Measurements from ENCODE around the gene GET4. TPM values are rescaled to one million over a fixed set of nuclear protein-coding genes. Genes with fewer than 3 reads are reported as not detected.

The GET4 gene
- total RNA-seq, 1 donor from 2014 or later: 38.2 TPM

- no peak for DNase-seq (ENCODE audit: low spot score)
Measured at GRCh38 chr7:897086-897485, 20.7 kb downstream of the GET4 start.

GRCh38 chr7:897771-898376 is 21.5 kb downstream of the GET4 start:
- DNase-seq (ENCODE audit: low spot score) (peak; percentile 64), ATAC-seq (peak; percentile 8)

More at GRCh38 chr7:897086-897485, 20.7 kb downstream of the GET4 start:
- ATAC-seq: no peak

- DNase-seq (ENCODE audit: low spot score): no peak
- ATAC-seq: no peak
Measured at GRCh38 chr7:898460-898854, 22.1 kb downstream of the GET4 start.

GRCh38 chr7:898855-899681 is 22.7 kb downstream of the GET4 start:
- DNase-seq (ENCODE audit: low spot score): no peak
- ATAC-seq: peak; percentile 39

DNA sequence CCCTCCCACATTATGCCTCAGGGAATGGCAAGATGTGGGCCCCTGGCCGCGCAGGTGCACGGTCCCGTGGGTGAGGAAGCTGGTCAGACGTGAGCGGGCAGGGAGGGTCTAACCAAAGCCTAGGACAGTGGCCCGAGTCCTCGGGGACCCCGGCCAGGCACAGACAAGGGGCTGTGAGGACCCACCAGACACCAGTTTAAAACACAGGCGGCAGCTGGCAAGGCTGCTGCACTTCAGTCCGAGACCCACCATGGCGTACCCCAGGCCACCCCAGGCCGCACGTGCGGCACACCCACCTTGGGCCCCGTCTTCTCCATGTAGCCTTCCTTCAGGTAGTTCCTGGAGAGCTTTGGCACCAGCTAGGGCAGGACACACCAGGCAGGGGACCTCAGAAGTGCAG is 23.5 kb downstream of the GET4 start:
- DNase-seq (ENCODE audit: low spot score) (no peak), ATAC-seq (no peak)

- ATAC-seq (no peak), DNase-seq (ENCODE audit: low spot score) (no peak)
Measured at GRCh38 chr7:900331-901040, 24.1 kb downstream of the GET4 start.

- ATAC-seq: peak; percentile 51
Measured at GRCh38 chr7:901041-901387, 24.7 kb downstream of the GET4 start.

DNA sequence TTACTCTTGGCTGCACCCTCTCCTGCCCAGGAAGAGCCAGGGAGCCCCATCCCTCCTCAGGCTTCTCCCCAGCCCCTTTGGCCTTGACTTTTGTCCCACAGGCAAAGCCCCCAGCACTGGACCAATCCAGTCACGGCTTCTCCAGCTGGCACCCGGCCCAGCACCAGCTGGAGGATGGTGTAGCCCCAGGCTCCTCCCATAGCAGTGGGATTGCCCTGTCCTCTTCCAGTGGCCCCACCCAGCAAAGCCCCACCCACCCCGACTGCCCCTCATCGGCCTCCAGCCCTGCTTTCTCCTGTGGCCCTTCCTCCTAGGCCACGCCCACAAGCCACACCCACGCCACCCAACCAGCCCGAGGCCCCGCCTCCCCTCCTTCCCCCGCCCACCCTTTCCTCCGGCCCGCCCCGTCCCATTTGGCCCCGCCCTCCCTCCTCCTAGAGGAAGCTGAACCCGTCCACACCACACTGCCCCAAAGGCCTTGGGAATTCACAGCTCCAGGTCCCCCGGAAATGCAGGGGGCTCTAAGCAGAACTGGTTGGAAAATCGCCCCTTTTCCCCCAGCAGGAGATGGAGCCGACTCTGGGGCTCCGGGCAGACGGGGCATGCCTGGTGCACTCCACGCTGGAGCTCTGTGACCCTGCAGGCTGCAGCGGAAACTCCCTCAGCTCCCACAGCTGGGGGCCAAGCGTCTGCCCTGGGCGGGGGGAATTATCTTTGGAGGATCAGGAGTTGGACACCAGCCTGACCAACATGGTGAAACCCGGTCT is 25.2 kb downstream of the GET4 start:
- ATAC-seq (peak; percentile 45), DNase-seq (ENCODE audit: low spot score) (peak; percentile 63)

More at GRCh38 chr7:901041-901387, 24.7 kb downstream of the GET4 start:
- no peak for DNase-seq (ENCODE audit: low spot score)

DNA sequence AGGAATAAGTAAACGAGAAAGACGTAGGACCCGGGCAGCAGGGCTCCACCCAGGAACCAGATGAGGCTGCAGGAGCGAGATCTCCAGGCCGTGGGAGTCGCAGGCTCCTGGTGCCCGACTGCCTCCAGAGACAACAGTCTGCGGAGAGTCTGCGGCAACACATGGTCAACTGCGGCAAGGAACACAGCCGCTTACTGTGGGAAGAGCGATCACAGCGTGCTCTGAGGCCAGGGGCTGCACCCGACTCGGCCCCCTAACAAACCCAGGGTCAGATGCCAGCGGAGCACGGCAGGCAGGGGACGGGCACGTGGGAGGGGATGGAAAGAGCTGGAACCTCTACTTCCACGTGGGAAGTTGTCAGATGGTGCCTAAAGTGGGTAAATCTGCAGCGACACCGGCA is 26.6 kb downstream of the GET4 start:
- ATAC-seq (no peak), DNase-seq (ENCODE audit: low spot score) (no peak)

DNA sequence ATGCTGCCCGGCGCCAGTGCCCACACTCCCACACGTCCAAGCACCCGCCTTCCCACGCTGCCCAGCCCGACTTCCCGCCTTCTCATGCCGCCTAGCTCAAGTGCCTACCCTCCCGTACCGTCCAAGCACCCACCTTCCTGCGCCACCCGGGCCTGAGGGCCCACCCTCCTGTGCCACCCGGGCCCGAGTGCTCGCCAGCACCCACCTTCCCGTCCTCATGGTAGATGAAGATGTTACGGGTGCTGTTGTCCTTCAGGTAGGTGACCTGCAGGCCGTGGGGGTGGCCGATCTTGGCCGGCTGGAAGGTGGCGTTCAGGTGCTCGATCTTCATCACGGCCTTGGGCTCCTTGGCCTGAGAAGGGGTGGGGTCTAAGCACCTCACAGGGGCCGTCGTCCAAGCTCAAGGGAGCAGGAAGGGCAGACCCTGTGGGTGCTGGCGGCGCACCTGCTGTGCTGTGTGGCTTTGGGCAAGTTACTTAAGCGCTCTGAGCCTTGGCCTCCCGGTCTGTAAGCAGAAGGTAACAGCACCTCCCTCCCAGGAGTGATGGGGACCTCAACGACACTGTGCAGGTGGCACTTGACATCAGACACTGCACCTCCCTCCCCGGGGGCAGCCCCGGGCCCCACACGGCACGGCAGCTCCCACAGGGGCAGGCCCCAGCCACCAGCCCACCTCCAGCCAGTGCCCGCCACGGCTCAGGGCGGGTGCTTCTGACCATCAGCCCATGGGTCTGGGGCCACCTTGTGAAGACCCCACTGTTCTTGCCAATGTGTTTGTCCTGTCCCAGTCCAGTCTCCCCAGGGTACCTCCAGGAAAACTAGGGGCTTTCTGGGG is 27.8 kb downstream of the GET4 start:
- DNase-seq (ENCODE audit: low spot score): no peak

GRCh38 chr7:904847-905246 is 28.5 kb downstream of the GET4 start:
- no peak for ATAC-seq

More for the DNA sequence above, 27.8 kb downstream of the GET4 start:
- no peak for ATAC-seq

DNA sequence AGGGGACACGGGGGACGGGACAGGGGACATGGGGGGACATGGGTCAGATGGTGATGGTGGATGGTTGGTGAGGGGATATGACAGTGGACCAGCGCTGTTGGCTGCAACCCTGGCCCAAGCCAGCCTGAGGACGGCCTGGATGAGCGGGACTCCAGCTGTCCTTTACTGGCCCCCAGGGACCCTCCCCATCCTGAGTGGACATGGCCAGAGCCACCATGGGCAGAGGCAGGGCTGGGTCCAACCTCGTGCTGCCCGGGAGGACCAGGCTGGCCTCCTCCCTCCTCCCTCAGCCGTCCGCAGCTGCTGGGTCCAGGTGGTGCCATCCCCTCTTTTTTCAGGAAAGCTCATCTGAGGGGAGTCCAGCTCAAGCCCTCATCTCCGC is 30.4 kb downstream of the GET4 start:
- no peak for DNase-seq (ENCODE audit: low spot score)

More at GRCh38 chr7:904847-905246, 28.5 kb downstream of the GET4 start:
- no peak for DNase-seq (ENCODE audit: low spot score)

DNA sequence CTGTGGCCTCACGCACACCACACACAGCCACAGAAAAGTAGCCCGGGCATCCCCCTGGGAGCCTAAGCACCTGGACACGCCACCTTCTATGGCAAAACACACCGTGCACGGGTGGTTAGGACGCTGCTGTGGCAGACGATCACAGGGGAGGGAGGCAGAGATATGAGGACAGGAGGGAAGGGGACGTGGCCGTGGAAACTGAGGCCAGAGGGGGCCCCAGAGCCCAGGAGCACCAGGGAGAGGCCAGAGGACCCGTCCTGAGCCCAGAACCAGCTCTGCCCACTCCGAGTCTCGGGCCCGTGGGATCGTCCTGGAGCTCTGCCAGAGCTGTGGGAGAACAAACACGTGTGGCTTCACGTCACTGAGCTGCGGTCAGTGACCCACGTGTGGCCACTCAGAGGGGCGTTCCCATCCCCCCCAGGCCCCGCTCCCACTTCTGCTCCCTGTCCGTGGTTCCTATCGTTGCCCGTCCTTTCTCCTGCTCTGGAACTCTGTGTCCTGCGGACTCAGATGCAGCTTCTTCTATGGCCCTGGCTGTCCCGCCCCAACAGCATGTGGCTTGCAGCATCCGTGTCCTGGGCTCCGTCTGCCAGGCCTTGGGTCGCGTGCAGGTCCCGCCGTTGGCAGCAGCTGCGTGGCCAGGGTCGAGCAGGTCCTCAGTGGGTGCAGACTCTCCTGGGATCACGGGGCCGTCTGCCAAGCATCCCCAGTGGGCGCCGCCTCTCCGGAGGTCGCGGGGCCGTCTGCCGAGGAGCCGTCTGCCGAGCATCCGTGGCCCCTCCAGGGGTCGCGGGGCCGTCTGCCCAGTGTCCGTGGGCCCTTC is 31.0 kb downstream of the GET4 start:
- peak; percentile 20 for ATAC-seq
- no peak for DNase-seq (ENCODE audit: low spot score)

More for the DNA sequence above, 30.4 kb downstream of the GET4 start:
- ATAC-seq: no peak

DNA sequence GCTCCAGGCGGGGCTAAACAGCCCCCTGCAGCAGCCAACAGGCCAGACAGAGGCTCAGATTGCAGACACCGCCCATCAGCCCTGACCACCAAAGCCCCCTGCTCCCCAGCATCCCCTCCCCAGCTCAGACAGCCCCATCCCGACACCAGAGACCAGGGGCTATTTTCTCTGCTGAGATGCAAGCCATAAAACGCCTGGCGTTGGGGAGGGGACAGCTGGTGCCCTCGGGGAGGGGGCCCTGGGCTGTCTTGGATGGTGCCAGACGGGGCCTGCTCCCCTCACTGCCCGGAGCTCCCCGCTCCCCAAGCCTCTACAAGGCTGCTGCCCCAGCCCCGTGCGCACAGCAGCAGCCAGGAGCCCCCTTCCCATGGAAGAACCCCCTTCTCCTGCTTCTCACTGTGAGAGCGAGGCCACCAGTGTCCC is 31.8 kb downstream of the GET4 start:
- no peak for DNase-seq (ENCODE audit: low spot score)
- ATAC-seq: no peak

DNA sequence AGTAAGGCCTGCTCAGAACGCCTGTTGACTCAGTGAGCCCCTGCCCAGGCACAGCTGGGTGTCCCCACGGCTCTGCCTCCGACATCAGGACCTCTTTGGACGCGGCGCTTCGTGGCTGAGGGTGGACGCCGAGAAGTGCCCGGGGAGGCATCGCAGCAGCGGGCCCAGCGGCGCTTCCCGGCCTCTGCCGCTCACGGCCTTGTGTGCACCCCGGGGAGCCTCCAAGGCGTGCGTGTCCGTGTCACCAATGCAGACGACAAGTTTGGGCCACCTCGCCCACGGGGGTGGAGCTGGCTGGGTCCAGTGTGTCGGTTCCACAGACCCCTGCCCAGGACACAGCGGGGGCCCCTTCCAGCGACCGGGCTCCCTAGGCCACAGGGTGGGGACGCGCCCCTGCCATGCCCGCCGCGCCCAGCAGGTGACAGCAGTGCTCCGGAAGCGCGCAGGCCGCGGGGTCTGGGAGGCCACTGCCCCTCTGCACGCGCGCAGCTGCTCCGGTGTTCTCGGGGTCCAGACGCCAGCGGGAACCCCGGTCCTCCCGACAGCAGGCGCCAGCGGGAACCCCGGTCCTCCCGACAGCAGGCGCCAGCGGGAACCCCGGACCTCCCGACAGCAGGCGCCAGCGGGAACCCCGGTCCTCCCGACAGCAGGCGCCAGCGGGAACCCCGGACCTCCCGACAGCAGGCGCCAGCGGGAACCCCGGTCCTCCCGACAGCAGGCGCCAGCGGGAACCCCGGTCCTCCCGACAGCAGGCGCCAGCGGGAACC is 32.4 kb downstream of the GET4 start:
- DNase-seq (ENCODE audit: low spot score): peak; percentile 71
- peak; percentile 88 for ATAC-seq

DNA sequence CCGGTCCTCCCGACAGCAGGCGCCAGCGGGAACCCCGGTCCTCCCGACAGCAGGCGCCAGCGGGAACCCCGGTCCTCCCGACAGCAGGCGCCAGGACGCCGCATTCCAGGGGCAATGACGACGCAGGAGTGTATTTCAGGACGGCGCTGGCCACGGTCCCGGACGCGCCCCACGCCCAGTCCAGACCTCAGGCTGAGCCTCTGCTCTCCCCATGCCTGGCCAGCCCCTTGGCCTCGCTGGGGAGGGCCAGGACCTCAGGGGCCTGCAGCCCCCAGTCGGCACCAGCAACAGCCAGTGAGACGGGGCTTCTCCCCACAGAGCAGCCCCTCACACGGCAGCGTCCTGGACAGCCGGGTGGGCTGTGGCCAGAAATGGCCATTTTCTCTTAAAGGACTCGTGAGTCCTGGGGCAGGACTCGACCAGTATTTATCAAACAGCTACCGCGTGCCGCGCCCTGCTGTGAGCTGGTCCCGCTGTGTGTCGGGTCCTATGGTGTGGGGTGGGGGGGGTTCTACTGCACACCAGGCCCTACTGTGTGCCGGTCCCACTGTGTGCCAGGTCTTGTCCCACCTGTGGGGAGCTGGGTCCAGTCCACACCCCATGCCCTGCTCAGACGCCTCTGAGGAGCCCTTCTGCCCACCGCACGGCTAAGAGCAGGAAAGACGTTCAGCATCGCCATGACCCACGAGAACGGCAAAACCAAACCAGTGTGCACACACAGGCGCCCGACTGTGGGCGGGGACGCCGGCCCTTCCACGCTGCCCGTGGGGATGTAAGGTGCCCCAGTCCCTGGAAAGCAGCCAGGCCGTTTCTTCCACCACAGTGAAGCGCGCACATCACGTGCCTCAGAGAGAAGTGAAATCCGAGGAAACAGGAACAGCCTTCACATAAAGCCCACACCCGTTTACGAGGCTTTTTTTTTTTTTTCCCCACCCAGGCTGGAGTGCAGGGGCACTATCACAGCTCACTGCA is 33.3 kb downstream of the GET4 start:
- DNase-seq (ENCODE audit: low spot score): peak; percentile 70
- peak; percentile 59 for ATAC-seq

DNA sequence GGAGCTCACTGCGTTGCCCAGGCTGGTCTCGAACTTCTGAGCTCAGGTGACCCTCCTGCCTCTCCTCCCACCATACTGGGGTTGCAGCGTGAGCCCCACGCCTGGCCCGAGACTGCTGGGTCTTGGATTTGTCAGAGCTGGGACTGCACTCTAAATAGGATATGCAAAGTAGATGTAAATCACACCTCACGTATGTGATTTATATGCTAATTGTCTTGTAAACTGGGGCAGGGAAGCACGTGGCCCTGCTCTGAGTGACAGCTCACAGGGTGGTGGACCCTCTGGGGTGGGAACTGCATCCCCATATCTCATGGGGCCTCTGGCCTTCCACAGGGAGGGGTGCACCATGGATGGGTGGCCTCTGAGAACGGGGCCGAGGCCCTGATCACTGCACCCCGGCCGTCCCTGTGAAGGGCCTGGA is 34.1 kb downstream of the GET4 start:
- ATAC-seq: no peak
- DNase-seq (ENCODE audit: low spot score): no peak
